Gastroesophageal sphincter (tissue), 3 donors: Measurements from ENCODE around the gene FRMPD2.

ENCODE experiments used
- CTCF ChIP-seq, 4 experiments: fragments of 200-600 bp in 2 of 4; fragments of 450-650 bp in 2 of 4; sonication (generic) in 1 of 4; IDR thresholded peaks; one replicate each; pipeline ENCODE4 v1.5.1; 2017 to 2019; ENCODE audit warnings: antibody characterized with exemption in 4 of 4, mild to moderate bottlenecking in 2 of 4, moderate library complexity in 2 of 4
- EP300 ChIP-seq: sonication (generic); formaldehyde crosslinking; IDR thresholded peaks from one replicate; pipeline ENCODE4 v1.6.1; 2017; ENCODE audit warnings: antibody characterized with exemption, mild to moderate bottlenecking
- POLR2A ChIP-seq, 2 donors: fragments of 450-650 bp; IDR thresholded peaks; one replicate each; pipeline ENCODE4 v1.6.1; 2017; ENCODE audit warnings: antibody characterized with exemption in 2 of 2, mild to moderate bottlenecking in 2 of 2, moderate library complexity in 1 of 2
- POLR2AphosphoS5 ChIP-seq: sonication (generic); formaldehyde crosslinking; IDR thresholded peaks from one replicate; pipeline ENCODE4 v1.6.1; 2017; ENCODE audit warnings: antibody characterized with exemption

GRCh38 chr10:48234787-48235186 lies 39.7 kb downstream of the FRMPD2 start:
- no peak for TF ChIP-seq CTCF (IDR thresholded peaks at IDR 0.05)
- TF ChIP-seq POLR2A (IDR thresholded peaks at IDR 0.05), result no peak
- no peak for TF ChIP-seq POLR2AphosphoS5
- TF ChIP-seq EP300, result no peak
